GM03348 (cell line): ENCODE data around the gene GOLGA1.

Experiments
- DNase-seq: peaks from one replicate; pipeline ENCODE4 v3.0.0; 2012; ENCODE audit warnings: low spot score

GOLGA1 gene

GRCh38 chr9:124834591-124834990 is 106.3 kb downstream of the GOLGA1 start:
- DNase-seq: peak; percentile 36

GRCh38 chr9:124831642-124832364 is 109.1 kb downstream of the GOLGA1 start:
- DNase-seq: no peak

GRCh38 chr9:124830593-124830992 is 110.3 kb downstream of the GOLGA1 start:
- DNase-seq: no peak

- DNase-seq: no peak
These were observed 111.6 kb downstream of the GOLGA1 start for GRCh38 chr9:124829334-124829669.

GRCh38 chr9:124828489-124829333 is 112.2 kb downstream of the GOLGA1 start:
- no peak for DNase-seq
